SK-N-SH (cell line): ENCODE results near the gene RFX2.

ENCODE experiments used
- EZH2phosphoT487 ChIP-seq: fragments of 200-600 bp; sonication (generic); IDR thresholded peaks from 2 replicates; pipeline ENCODE4 v1.6.1; 2017; ENCODE audit warnings: low read depth, mixed run types, mild to moderate bottlenecking, antibody characterized with exemption, moderate library complexity, borderline replicate concordance
- FOXJ3 ChIP-seq: sonication (generic); formaldehyde crosslinking; IDR thresholded peaks from 2 replicates; pipeline ENCODE4 v1.5.1; 2020; ENCODE audit warnings: mild to moderate bottlenecking, missing genetic modification reagents
- MEF2A ChIP-seq: IDR thresholded peaks from 2 replicates; pipeline ENCODE4 v1.4.0; 2012; ENCODE audit warnings: low read depth, borderline replicate concordance
- MXI1 ChIP-seq: IDR thresholded peaks from 2 replicates; pipeline ENCODE4 v1.6.1; 2012; ENCODE audit warnings: mild to moderate bottlenecking, low read depth, low read length, improper control_type of control experiment
- NRF1 ChIP-seq: IDR thresholded peaks from 2 replicates; pipeline ENCODE4 v1.6.1; 2012; ENCODE audit warnings: low read depth, mild to moderate bottlenecking, low read length
- POLR2AphosphoS5 ChIP-seq: IDR thresholded peaks from 2 replicates; pipeline ENCODE4 v1.6.1; 2012; ENCODE audit warnings: low read depth, low read length
- RAD21 ChIP-seq: IDR thresholded peaks from 2 replicates; pipeline ENCODE4 v1.6.1; 2012; ENCODE audit warnings: mild to moderate bottlenecking, low read length
- REST ChIP-seq: IDR thresholded peaks from 2 replicates; pipeline ENCODE4 v1.6.1; 2012; ENCODE audit warnings: mild to moderate bottlenecking, low read depth, low read length, moderate library complexity
- SIN3A ChIP-seq: IDR thresholded peaks from 2 replicates; pipeline ENCODE4 v1.6.1; 2012; ENCODE audit warnings: low read depth, mild to moderate bottlenecking, low read length, moderate library complexity, borderline replicate concordance
- SMC3 ChIP-seq: IDR thresholded peaks from 2 replicates; pipeline ENCODE4 v1.6.1; 2012; ENCODE audit warnings: low read depth, low read length, improper control_type of control experiment
- TEAD4 ChIP-seq: IDR thresholded peaks from 2 replicates; pipeline ENCODE4 v1.4.0; 2012; ENCODE audit warnings: mild to moderate bottlenecking, borderline replicate concordance; ENCODE audit not compliant: insufficient read depth
- YY1 ChIP-seq: IDR thresholded peaks from 2 replicates; pipeline ENCODE4 v1.4.0; 2012; ENCODE audit warnings: low read depth, mild to moderate bottlenecking
- TF ChIP-seq, protein P1 (sequence below): fragments of 200-600 bp; sonication (generic); IDR thresholded peaks from 2 replicates; pipeline ENCODE4 v1.6.1; 2017; ENCODE audit warnings: antibody characterized with exemption, mild to moderate bottlenecking, moderate library complexity
- TF ChIP-seq, protein P2 (sequence below): IDR thresholded peaks from 2 replicates; pipeline ENCODE4 v1.4.0; 2012; ENCODE audit warnings: low read depth

GRCh38 chr19:6003976-6004375, 106.3 kb downstream of the RFX2 start:
- TF ChIP-seq, protein P1, sequence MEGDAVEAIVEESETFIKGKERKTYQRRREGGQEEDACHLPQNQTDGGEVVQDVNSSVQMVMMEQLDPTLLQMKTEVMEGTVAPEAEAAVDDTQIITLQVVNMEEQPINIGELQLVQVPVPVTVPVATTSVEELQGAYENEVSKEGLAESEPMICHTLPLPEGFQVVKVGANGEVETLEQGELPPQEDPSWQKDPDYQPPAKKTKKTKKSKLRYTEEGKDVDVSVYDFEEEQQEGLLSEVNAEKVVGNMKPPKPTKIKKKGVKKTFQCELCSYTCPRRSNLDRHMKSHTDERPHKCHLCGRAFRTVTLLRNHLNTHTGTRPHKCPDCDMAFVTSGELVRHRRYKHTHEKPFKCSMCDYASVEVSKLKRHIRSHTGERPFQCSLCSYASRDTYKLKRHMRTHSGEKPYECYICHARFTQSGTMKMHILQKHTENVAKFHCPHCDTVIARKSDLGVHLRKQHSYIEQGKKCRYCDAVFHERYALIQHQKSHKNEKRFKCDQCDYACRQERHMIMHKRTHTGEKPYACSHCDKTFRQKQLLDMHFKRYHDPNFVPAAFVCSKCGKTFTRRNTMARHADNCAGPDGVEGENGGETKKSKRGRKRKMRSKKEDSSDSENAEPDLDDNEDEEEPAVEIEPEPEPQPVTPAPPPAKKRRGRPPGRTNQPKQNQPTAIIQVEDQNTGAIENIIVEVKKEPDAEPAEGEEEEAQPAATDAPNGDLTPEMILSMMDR, result no peak
- no peak for TF ChIP-seq TEAD4
- no peak for TF ChIP-seq MXI1
- TF ChIP-seq SMC3, result no peak
- TF ChIP-seq FOXJ3 (CRISPR knock-in tag), result no peak
- no peak for TF ChIP-seq EZH2phosphoT487
- TF ChIP-seq RAD21, result no peak
- TF ChIP-seq NRF1, result no peak
- no peak for TF ChIP-seq REST
- TF ChIP-seq, protein P2, sequence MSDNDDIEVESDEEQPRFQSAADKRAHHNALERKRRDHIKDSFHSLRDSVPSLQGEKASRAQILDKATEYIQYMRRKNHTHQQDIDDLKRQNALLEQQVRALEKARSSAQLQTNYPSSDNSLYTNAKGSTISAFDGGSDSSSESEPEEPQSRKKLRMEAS, result no peak
- TF ChIP-seq POLR2AphosphoS5, result no peak
- TF ChIP-seq SIN3A, result no peak
- TF ChIP-seq YY1, result no peak
- TF ChIP-seq MEF2A, result no peak
